ENCODE results near the gene FHOD3.

GRCh38 chr18:36381075-36381474 lies 83.6 kb downstream of the FHOD3 start:
- no peak for TF ChIP-seq POLR2A (IDR thresholded peaks at IDR 0.05; ENCODE audit: extremely low read depth, insufficient read length)
- no peak for TF ChIP-seq CTCF (IDR thresholded peaks at IDR 0.05; ENCODE audit: low read depth, low read length)
- TF ChIP-seq, protein P1, sequence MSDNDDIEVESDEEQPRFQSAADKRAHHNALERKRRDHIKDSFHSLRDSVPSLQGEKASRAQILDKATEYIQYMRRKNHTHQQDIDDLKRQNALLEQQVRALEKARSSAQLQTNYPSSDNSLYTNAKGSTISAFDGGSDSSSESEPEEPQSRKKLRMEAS (IDR thresholded peaks at IDR 0.05; ENCODE audit: low read depth, low read length) = no peak
